Right atrium auricular region (tissue), 2 donors: Measurements from ENCODE around the gene SVBP. TPM values are rescaled to one million over a fixed set of nuclear protein-coding genes. Genes with fewer than 3 reads are reported as not detected.

Experiments
- DNase-seq: peaks from one replicate; pipeline ENCODE4 v3.0.0-alpha.2; 2019; ENCODE audit warnings: low spot score
- H3K27ac ChIP-seq, 2 donors: fragments of 200-600 bp; sonication (generic); 1 replicate in 1 of 2; 2 replicates in 1 of 2; pipeline ENCODE4 v1.5.1; 2016 to 2019
- H3K27me3 ChIP-seq, 2 donors: fragments of 200-600 bp; sonication (generic); one replicate each; pipeline versions ENCODE4 v1.5.1 to v1.6.0; 2017 to 2019
- H3K36me3 ChIP-seq: fragments of 200-600 bp; sonication (generic); one replicate; pipeline ENCODE4 v1.5.1; 2016
- H3K4me1 ChIP-seq, 2 donors: fragments of 200-600 bp; sonication (generic); one replicate each; pipeline versions ENCODE4 v1.5.1 to v1.6.0; 2017 to 2019
- H3K4me3 ChIP-seq, 2 donors: fragments of 200-600 bp; sonication (generic); 1 replicate in 1 of 2; 2 replicates in 1 of 2; pipeline ENCODE4 v1.5.1; 2017 to 2019; ENCODE audit warnings: mild to moderate bottlenecking in 1 of 2, moderate library complexity in 1 of 2
- H3K9me3 ChIP-seq, 2 donors: fragments of 200-600 bp; sonication (generic); one replicate each; pipeline ENCODE4 v1.5.1; 2019
- CTCF ChIP-seq, 2 donors: fragments of 200-600 bp; sonication (generic); IDR thresholded peaks; one replicate each; pipeline ENCODE4 v1.5.1; 2019; ENCODE audit warnings: antibody characterized with exemption in 2 of 2
- total RNA-seq, 2 donors: library from RNA; depleted of rRNA; stranded (reverse); fragments of >200 nt; gene quantifications; one replicate each; pipeline ENCODE4 v1.1.0, GENCODE V29; 2016

Gene SVBP
- total RNA-seq, 2 donors from 2014 or later: 14.5 to 22.1 TPM

DNA sequence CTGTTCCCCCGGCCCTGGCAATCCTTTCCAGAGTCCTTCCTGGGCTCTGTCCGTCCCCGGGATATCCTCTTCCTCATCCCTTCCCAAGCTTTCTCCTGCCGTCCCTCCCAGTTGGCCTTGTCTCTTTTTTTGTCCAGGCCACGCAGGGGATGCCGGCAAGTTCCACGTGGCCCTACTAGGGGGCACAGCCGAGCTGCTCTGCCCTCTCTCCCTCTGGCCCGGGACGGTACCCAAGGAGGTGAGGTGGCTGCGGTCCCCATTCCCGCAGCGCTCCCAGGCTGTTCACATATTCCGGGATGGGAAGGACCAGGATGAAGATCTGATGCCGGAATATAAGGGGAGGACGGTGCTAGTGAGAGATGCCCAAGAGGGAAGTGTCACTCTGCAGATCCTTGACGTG lies 13.4 kb upstream of the SVBP start:
- no peaks in the 10 kb centered on the region for H3K9me3 ChIP-seq
- H3K4me3 ChIP-seq: no peak overlapping the region
- no peak for TF ChIP-seq CTCF (IDR thresholded peaks at IDR 0.05)
- H3K4me1 ChIP-seq: no peaks in the 10 kb centered on the region
- no peaks in the 10 kb centered on the region for H3K36me3 ChIP-seq
- DNase-seq: no peak
- no peak overlapping the region for H3K27ac ChIP-seq
- H3K27me3 ChIP-seq: no peaks in the 10 kb centered on the region

- Histone ChIP-seq H3K27ac (no peak overlapping the region), H3K36me3 (no peaks in the 10 kb centered on the region), H3K4me3 (no peak overlapping the region), H3K9me3 (no peaks in the 10 kb centered on the region), H3K4me1 (peaks cover 0 to 4% of the 10 kb centered on the region in 2 donors), H3K27me3 (no peaks in the 10 kb centered on the region)
- DNase-seq: no peak
- no peak for TF ChIP-seq CTCF (IDR thresholded peaks at IDR 0.05)
These were observed 8.0 kb upstream of the SVBP start for GRCh38 chr1:42825036-42825851.

- peaks cover 0 to 4% of the 10 kb centered on the region in 2 donors for H3K4me1 ChIP-seq
- no peaks in the 10 kb centered on the region for H3K27me3 ChIP-seq
- no peaks in the 10 kb centered on the region for H3K9me3 ChIP-seq
- H3K36me3 ChIP-seq: no peaks in the 10 kb centered on the region
- no peak overlapping the region for H3K27ac ChIP-seq
- TF ChIP-seq CTCF (IDR thresholded peaks at IDR 0.05): no peak
- DNase-seq: no peak
- H3K4me3 ChIP-seq: no peak overlapping the region
These were observed 7.4 kb upstream of the SVBP start for GRCh38 chr1:42824481-42825035.

DNA sequence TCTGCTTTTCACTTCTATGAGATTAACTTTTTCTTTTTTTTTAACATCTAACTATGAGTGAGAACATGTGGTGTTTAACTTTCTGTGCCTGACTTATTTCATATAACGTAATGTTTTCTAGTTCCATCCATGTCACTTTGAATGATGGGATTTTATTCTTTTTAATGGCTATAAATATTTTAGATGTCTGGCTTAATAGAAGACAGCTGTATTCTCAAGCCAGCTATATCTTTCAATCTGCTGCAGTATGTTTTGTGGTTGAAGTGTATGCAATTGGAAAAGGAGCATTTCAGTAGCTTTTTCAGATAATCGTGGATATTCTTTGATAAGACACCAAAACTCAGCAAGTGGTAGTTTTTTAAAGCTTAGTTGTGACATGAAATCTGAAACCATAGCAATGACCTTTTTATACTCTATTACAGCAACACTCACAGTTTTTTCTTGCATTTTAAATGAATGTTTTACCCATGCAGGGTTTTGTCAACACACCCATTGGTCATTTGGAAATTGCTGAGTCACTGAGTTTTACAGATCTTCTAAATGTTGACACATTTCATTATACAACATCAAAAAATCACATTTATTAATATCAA lies 5.7 kb upstream of the SVBP start:
- Histone ChIP-seq H3K36me3 (no peaks in the 10 kb centered on the region), H3K4me1 (peaks cover 0 to 7% of the 10 kb centered on the region in 2 donors), H3K9me3 (no peaks in the 10 kb centered on the region), H3K4me3 (no peak overlapping the region), H3K27ac (no peak overlapping the region), H3K27me3 (no peaks in the 10 kb centered on the region)
- DNase-seq: no peak
- no peak for TF ChIP-seq CTCF (IDR thresholded peaks at IDR 0.05)

GRCh38 chr1:42821690-42822089 lies 4.5 kb upstream of the SVBP start:
- H3K27ac ChIP-seq: no peak overlapping the region
- no peaks in the 10 kb centered on the region for H3K36me3 ChIP-seq
- no peak overlapping the region for H3K4me3 ChIP-seq
- H3K9me3 ChIP-seq: no peaks in the 10 kb centered on the region
- peaks cover 0 to 12% of the 10 kb centered on the region in 2 donors for H3K4me1 ChIP-seq
- no peak for DNase-seq
- TF ChIP-seq CTCF (IDR thresholded peaks at IDR 0.05): no peak
- H3K27me3 ChIP-seq: no peaks in the 10 kb centered on the region
